ENCODE measurements around the gene HKDC1. TPM values are rescaled to one million over a fixed set of nuclear protein-coding genes. Genes with fewer than 3 reads are reported as not detected.
"Not testable (repeated sequence)": the region's sequence is repeated elsewhere in the genome, so short reads cannot be mapped to it uniquely, and the experiment has no call there.

Gene HKDC1
- total and polyA plus RNA-seq, 8 donors, result 3.7 to 11.1 (median 7.3) TPM

GRCh38 chr10:69246581-69247312, 26.6 kb downstream of the HKDC1 start:
- Histone ChIP-seq H3K36me3 (no peaks in the 10 kb centered on the region), H3K4me1 (no peaks in the 10 kb centered on the region), H3K27ac (no peak overlapping the region), H3K9me3 (no peaks in the 10 kb centered on the region), H3K4me3 (no peak overlapping the region), H3K27me3 (no peaks in the 10 kb centered on the region)
- FAIRE-seq (no peak), DNase-seq (no peak), ATAC-seq (no peak)
- intact Hi-C loops (cut with DNase I), result loop anchor here in 1 of 3 donors (10.0 kb wide), 1 partner anchor 148 kb away; no protein-coding TSS in a partner anchor
- TF ChIP-seq, protein P1, sequence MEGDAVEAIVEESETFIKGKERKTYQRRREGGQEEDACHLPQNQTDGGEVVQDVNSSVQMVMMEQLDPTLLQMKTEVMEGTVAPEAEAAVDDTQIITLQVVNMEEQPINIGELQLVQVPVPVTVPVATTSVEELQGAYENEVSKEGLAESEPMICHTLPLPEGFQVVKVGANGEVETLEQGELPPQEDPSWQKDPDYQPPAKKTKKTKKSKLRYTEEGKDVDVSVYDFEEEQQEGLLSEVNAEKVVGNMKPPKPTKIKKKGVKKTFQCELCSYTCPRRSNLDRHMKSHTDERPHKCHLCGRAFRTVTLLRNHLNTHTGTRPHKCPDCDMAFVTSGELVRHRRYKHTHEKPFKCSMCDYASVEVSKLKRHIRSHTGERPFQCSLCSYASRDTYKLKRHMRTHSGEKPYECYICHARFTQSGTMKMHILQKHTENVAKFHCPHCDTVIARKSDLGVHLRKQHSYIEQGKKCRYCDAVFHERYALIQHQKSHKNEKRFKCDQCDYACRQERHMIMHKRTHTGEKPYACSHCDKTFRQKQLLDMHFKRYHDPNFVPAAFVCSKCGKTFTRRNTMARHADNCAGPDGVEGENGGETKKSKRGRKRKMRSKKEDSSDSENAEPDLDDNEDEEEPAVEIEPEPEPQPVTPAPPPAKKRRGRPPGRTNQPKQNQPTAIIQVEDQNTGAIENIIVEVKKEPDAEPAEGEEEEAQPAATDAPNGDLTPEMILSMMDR (IDR thresholded peaks at IDR 0.05), result no peak
- 73% methylated on average over 14 of the region's 14 CpGs for WGBS, 2 donors

DNA sequence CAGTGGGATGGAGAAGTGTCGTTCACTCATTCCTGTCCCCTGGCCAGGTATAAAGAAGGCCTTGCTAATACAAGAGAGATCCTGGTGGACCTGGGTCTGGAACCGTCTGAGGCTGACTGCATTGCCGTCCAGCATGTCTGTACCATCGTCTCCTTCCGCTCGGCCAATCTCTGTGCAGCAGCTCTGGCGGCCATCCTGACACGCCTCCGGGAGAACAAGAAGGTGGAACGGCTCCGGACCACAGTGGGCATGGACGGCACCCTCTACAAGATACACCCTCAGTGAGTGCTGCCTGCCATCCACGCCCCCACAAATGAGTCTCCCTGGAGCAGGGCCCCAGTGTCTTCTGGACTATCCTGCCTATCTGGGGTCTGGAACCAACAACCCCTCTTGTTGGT, 27.2 kb downstream of the HKDC1 start:
- 85 to 93% methylated on average over 13 of the region's 13 CpGs for WGBS, 2 donors
- Histone ChIP-seq H3K9me3 (no peaks in the 10 kb centered on the region), H3K4me1 (no peaks in the 10 kb centered on the region), H3K27me3 (no peaks in the 10 kb centered on the region), H3K36me3 (no peaks in the 10 kb centered on the region), H3K4me3 (no peak overlapping the region), H3K27ac (no peak overlapping the region)
- TF ChIP-seq, protein P1 (IDR thresholded peaks at IDR 0.05), result no peak
- ATAC-seq (no peak), DNase-seq (peak in 1 of 6 donors; percentile 50), FAIRE-seq (no peak)
- intact Hi-C loops (cut with DNase I), result loop anchor here in 1 of 3 donors (10.0 kb wide), 1 partner anchor 147 kb away; no protein-coding TSS in a partner anchor

DNA sequence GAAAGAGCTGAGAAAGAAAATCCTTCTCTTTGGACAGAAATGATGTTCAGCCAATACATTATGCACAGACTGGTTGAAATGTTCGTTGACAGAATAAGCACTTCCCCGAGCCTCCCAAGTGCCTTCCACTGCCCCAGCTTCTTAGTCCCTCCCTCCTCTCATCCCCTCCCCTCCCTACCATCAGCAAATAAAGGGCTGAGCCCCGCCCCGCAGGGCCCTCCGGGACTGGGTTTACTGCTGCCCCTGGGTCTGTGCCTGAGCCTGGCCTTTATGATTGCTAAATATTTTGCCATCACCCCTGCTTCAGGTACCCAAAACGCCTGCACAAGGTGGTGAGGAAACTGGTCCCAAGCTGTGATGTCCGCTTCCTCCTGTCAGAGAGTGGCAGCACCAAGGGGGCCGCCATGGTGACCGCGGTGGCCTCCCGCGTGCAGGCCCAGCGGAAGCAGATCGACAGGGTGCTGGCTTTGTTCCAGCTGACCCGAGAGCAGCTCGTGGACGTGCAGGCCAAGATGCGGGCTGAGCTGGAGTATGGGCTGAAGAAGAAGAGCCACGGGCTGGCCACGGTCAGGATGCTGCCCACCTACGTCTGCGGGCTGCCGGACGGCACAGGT, 28.1 kb downstream of the HKDC1 start:
- Histone ChIP-seq H3K27ac (no peak overlapping the region), H3K4me3 (no peak overlapping the region), H3K4me1 (no peaks in the 10 kb centered on the region), H3K9me3 (no peaks in the 10 kb centered on the region), H3K36me3 (no peaks in the 10 kb centered on the region), H3K27me3 (no peaks in the 10 kb centered on the region)
- 77 to 78% methylated on average over 24 of the region's 24 CpGs for WGBS, 2 donors
- DNase-seq (no peak), FAIRE-seq (no peak), ATAC-seq (no peak)
- TF ChIP-seq, protein P1 (IDR thresholded peaks at IDR 0.05), result no peak
- intact Hi-C loops (cut with DNase I), result loop anchor here in 1 of 3 donors (10.0 kb wide), 1 partner anchor 147 kb away; no protein-coding TSS in a partner anchor

DNA sequence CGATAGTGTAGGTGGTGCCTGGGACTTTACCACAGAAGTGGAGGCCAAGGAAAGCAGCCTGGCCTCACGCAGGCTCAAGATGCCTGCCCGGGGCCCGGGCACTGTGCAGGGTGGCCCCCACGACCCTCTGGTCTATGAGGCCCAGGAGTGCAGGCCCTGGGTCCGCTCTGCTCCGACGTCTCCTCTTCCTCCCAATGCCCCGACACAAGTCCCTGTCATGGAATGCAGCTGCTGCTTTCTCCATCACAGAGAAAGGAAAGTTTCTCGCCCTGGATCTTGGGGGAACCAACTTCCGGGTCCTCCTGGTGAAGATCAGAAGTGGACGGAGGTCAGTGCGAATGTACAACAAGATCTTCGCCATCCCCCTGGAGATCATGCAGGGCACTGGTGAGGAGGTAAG, 29.9 kb downstream of the HKDC1 start:
- ATAC-seq, result no peak

DNA sequence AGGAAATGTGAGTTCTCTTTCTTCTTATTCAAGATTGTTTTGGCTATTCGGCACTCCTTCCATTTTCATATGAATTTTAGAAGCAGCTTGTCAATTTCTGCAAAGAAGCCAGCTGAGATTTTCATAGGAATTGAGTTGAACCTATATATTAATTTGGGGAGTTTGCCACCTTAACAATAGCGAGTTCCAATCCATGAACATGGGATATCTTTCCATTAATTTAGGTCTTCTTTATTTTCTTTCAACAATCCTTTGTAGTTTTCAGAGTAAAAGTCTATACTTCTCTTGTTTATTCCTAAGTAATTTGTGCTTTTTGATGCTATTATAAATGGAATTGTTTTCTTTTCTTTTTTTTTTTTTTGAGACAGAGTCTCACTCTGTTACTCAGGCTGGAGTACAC, 31.3 kb downstream of the HKDC1 start:
- intact Hi-C loops (cut with DNase I); DNase-seq; H3K27ac ChIP-seq; H3K36me3 ChIP-seq; ATAC-seq; FAIRE-seq; H3K9me3 ChIP-seq; H3K27me3 ChIP-seq; H3K4me1 ChIP-seq; H3K4me3 ChIP-seq: not testable (repeated sequence)
- WGBS, 2 donors, result 84 to 97% methylated on average over 2 of the region's 2 CpGs

More for the DNA sequence above, 29.9 kb downstream of the HKDC1 start:
- Histone ChIP-seq H3K27ac (no peak overlapping the region), H3K4me3 (no peak overlapping the region), H3K36me3 (no peaks in the 10 kb centered on the region), H3K4me1 (no peaks in the 10 kb centered on the region), H3K9me3 (no peaks in the 10 kb centered on the region), H3K27me3 (no peaks in the 10 kb centered on the region)
- FAIRE-seq (no peak), DNase-seq (no peak)
- intact Hi-C loops (cut with DNase I), result no loop called here
- TF ChIP-seq, protein P1 (IDR thresholded peaks at IDR 0.05), result no peak
- 85 to 94% methylated on average over 14 of the region's 14 CpGs for WGBS, 2 donors
